ENCODE data around the gene DGLUCY.
"Not testable (repeated sequence)": the region's sequence is repeated elsewhere in the genome, so short reads cannot be mapped to it uniquely, and the experiment has no call there.

The DGLUCY gene

DNA sequence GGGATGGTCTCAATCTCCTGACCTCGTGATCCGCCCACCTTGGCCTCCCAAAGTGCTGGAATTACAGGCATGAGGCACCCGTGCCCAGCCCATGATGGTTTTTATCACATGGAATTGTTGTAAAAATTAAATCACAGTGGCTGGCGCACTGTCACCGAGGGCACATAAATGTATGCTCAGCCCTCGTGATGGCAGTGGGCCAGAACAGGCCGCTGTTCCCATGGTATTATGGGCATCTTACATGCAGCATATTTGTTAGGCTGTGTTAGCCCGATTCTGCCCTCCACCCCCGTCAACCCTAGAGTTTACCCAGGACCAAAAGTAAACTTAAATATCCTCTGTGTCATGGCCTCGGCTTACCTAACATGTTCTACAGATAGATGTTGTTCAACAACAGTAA, 82.0 kb downstream of the DGLUCY start:
- TF ChIP-seq, protein P1, sequence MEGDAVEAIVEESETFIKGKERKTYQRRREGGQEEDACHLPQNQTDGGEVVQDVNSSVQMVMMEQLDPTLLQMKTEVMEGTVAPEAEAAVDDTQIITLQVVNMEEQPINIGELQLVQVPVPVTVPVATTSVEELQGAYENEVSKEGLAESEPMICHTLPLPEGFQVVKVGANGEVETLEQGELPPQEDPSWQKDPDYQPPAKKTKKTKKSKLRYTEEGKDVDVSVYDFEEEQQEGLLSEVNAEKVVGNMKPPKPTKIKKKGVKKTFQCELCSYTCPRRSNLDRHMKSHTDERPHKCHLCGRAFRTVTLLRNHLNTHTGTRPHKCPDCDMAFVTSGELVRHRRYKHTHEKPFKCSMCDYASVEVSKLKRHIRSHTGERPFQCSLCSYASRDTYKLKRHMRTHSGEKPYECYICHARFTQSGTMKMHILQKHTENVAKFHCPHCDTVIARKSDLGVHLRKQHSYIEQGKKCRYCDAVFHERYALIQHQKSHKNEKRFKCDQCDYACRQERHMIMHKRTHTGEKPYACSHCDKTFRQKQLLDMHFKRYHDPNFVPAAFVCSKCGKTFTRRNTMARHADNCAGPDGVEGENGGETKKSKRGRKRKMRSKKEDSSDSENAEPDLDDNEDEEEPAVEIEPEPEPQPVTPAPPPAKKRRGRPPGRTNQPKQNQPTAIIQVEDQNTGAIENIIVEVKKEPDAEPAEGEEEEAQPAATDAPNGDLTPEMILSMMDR (IDR thresholded peaks at IDR 0.05; ENCODE audit: low read depth, low read length), result no peak
- DNase-seq (ENCODE audit: extremely low read depth, low read depth), result no peak

DNA sequence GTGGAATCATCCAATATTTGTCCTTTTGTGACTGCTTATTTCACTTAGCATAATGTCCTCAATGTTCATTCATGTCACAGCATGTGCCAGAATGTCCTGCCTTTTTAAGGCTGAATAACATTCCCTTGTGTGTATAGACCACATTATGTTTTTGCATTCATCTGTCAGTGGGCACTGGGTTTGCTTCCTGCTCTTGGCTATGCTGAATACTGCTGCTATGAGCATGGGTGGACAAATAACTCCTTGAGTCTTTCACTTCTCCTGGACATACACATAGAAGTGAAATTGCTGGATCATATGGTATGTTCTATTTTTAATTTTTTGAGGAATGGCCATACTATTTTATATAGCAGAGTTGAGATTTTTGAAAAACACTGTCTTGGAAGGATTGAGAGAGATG, 83.8 kb downstream of the DGLUCY start:
- DNase-seq (ENCODE audit: extremely low read depth, low read depth), result no peak
- TF ChIP-seq, protein P1 (IDR thresholded peaks at IDR 0.05; ENCODE audit: low read depth, low read length), result no peak

DNA sequence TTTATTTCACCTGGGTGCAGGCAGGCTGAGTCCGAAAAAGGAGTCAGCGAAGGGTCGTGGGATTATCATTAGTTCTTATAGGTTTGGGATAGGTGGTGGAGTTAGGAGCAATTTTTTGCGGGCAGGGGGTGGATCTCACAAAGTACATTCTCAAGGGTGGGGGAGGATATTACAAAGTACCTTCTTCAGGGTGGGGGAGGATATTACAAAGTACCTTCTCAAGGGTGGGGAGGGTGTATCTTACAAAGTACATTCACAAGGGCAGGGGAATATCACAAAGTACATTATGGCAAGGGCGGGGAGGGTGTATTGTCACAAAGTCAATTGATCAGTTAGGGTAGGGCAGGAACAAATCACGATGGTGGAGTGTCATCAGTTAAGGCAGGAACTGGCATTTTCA, 86.9 kb downstream of the DGLUCY start:
- DNase-seq (ENCODE audit: extremely low read depth, low read depth), result not testable (repeated sequence)

DNA sequence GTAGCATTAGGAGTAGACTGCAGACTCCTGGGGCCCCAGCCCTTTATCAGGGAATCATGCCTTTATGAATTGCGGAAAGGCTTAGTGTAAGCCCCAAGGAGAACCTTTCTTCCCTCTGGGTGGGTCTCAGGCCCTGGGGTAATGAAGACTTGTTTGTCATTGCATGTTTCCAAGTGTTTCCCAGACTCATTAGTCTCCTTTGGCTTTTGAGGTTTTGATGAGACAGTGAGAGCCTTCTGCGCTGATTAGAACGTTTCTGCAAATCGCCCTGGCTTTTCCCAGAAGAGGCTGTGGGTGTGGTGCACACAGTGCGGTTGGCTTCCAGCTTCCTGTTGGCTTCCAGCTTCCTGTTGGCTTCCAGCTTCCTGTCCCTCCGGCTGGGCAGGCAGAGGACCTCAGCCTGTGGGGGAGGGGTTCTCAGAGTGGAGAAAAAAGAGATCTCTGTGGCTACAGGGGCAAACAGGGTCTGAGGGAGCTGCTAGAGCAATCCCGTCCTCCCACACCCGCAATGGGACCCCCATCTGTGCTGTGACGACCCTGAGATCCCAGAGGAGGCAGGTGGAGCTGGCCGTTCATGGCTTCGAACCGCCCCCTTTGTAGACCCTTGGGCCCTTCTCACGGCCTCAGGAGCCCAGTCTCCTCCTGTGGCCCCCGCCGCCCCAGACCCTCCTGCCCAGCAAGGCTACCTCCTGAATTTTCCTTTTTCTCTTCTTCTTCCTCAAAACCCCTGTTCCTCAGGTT, 88.5 kb downstream of the DGLUCY start:
- TF ChIP-seq, protein P1 (IDR thresholded peaks at IDR 0.05; ENCODE audit: low read depth, low read length), result no peak
- DNase-seq (ENCODE audit: extremely low read depth, low read depth), result no peak

DNA sequence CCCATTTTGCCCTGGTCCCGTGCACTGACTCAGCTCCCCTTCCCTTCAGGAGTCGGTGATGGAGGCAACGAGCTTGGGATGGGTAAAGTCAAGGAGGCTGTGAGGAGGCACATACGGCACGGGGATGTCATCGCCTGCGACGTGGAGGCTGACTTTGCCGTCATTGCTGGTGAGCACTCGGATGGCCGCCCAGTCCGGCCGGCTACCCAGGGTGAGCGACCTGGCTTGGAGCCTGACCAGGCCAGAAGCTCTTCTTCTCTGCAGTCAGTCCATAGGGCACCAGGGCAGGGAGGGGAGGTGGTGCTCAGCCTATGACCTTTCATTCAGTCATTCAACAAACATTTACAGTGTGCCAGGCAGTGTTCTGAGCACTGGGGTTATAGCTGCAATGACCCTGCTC, 90.8 kb downstream of the DGLUCY start:
- TF ChIP-seq, protein P1 (IDR thresholded peaks at IDR 0.05; ENCODE audit: low read depth, low read length), result no peak
- DNase-seq (ENCODE audit: extremely low read depth, low read depth), result no peak

DNA sequence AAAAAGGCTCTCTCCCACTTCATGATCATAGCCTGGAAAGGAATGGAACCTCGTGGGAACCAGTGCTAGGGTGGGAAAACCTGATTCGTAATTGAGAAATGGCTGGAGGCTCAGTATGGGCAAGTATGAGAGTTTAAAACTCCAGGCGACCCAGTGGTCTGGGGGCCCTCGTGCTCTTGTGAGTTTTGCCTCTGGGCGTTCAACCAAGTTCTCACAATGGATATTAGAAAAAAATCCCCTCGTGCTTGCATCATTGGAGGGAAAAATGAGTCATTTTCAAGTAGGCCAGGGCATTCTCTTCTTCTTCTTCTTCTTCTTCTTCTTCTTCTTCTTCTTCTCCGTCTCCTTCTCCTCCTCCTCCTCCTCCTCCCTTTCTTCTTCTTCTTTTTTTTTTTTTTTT, 91.6 kb downstream of the DGLUCY start:
- TF ChIP-seq, protein P1 (IDR thresholded peaks at IDR 0.05; ENCODE audit: low read depth, low read length), result no peak
- DNase-seq (ENCODE audit: extremely low read depth, low read depth), result no peak

DNA sequence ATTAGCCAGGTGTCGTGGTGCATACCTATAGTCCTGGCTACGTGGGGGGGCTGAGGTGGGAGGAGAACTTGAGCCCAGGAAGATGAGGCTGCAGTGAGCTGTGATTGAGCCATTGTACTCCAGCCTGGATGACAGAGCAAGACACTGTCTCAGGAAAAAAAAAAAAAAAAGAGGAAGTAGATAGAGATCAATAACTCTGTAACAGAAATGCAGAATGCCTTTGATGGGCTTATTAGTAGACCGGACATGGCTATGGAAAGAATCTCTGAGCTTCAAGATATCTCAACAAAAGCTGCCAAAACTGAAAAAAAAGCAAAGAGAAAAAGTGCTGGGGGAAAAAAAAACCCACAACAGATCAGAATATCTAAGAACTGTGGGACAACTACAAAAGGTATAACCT, 93.1 kb downstream of the DGLUCY start:
- TF ChIP-seq, protein P1 (IDR thresholded peaks at IDR 0.05; ENCODE audit: low read depth, low read length), result no peak
- no peak for DNase-seq (ENCODE audit: extremely low read depth, low read depth)

DNA sequence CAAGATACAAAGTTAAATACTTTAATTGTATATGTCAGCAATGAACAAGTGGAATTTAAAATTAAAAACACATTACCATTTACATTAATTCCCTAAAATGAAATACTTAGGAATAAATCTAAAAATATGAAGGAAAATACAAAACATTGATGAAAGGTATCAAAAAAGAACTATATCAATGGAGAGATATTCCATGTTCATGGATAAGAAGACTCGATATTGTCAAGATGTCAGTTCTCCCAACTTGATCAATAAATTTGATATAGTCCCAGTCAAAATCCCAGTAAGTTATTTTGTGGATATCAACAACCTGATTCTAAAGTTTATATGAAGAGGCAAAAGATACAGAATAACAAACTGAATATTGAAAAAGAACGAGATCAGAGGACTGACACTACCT, 97.1 kb downstream of the DGLUCY start:
- TF ChIP-seq, protein P1 (IDR thresholded peaks at IDR 0.05; ENCODE audit: low read depth, low read length), result no peak
- no peak for DNase-seq (ENCODE audit: extremely low read depth, low read depth)

All from AG09319 (cell line).